Prostate gland (tissue), 2 donors: Measurements from ENCODE around the gene OPN1SW. TPM values are rescaled to one million over a fixed set of nuclear protein-coding genes. Genes with fewer than 3 reads are reported as not detected.

Source experiments
- DNase-seq: peaks from one replicate; pipeline ENCODE4 v3.0.0-alpha.2; 2019; ENCODE audit warnings: low spot score
- H3K27ac ChIP-seq, 2 donors: fragments of 200-600 bp; sonication (generic); 2 replicates each; pipeline ENCODE4 v1.5.1; 2017 to 2019
- H3K27me3 ChIP-seq: fragments of 200-600 bp; sonication (generic); replicated peaks from 2 replicates; pipeline ENCODE4 v1.5.1; 2019; ENCODE audit not compliant: insufficient read depth
- H3K36me3 ChIP-seq, 2 donors: fragments of 200-600 bp; sonication (generic); 1 replicate in 1 of 2; 2 replicates in 1 of 2; pipeline versions ENCODE4 v1.5.1 to v1.8.1; 2017 to 2019
- H3K4me1 ChIP-seq: fragments of 200-600 bp; sonication (generic); replicated peaks from 2 replicates; pipeline ENCODE4 v1.5.1; 2019
- H3K4me3 ChIP-seq, 2 donors: fragments of 200-600 bp; sonication (generic); 2 replicates each; pipeline ENCODE4 v1.5.1; 2017 to 2019
- H3K9me3 ChIP-seq: fragments of 200-600 bp; sonication (generic); 2 replicates; pipeline ENCODE4 v1.5.1; 2017
- POLR2A ChIP-seq: fragments of 450-650 bp; IDR thresholded peaks from one replicate; pipeline ENCODE4 v1.6.1; 2016; ENCODE audit warnings: antibody characterized with exemption, mild to moderate bottlenecking
- POLR2AphosphoS5 ChIP-seq: sonication (generic); formaldehyde crosslinking; IDR thresholded peaks from one replicate; pipeline ENCODE4 v1.6.1; 2017; ENCODE audit warnings: antibody characterized with exemption
- WGBS: methylation state at CpG from one replicate; pipeline ENCODE4 v1.1.5; 2018; 5-methylcytosine and 5-hydroxymethylcytosine counted together
- intact Hi-C: fragments of 100-400 bp; cut with DNase I; formaldehyde crosslinking; loops from one replicate; pipeline ENCODE4 v1.14.2; 2022
- total RNA-seq, 2 donors: library from RNA; depleted of rRNA; stranded (reverse); fragments of >200 nt; gene quantifications; one replicate each; pipeline ENCODE4 v1.1.0, GENCODE V29; 2016
- TF ChIP-seq, protein P1 (sequence below), 4 experiments: fragments of 200-600 bp in 2 of 4; fragments of 450-650 bp in 2 of 4; sonication (generic) in 2 of 4; IDR thresholded peaks; 1 replicate in 3 of 4; 2 replicates in 1 of 4; pipeline ENCODE4 v1.5.1; 2016 to 2019; ENCODE audit warnings: antibody characterized with exemption in 4 of 4, mild to moderate bottlenecking in 2 of 4, moderate library complexity in 2 of 4

OPN1SW gene
- total RNA-seq, 2 donors from 2014 or later, result not detected

GRCh38 chr7:128733278-128733645 lies 42.3 kb downstream of the OPN1SW start:
- H3K4me1 ChIP-seq, result peaks cover 4% of the 10 kb centered on the region
- no peak for TF ChIP-seq POLR2A
- TF ChIP-seq, protein P1, sequence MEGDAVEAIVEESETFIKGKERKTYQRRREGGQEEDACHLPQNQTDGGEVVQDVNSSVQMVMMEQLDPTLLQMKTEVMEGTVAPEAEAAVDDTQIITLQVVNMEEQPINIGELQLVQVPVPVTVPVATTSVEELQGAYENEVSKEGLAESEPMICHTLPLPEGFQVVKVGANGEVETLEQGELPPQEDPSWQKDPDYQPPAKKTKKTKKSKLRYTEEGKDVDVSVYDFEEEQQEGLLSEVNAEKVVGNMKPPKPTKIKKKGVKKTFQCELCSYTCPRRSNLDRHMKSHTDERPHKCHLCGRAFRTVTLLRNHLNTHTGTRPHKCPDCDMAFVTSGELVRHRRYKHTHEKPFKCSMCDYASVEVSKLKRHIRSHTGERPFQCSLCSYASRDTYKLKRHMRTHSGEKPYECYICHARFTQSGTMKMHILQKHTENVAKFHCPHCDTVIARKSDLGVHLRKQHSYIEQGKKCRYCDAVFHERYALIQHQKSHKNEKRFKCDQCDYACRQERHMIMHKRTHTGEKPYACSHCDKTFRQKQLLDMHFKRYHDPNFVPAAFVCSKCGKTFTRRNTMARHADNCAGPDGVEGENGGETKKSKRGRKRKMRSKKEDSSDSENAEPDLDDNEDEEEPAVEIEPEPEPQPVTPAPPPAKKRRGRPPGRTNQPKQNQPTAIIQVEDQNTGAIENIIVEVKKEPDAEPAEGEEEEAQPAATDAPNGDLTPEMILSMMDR (IDR thresholded peaks at IDR 0.05), result no peak
- no peak for TF ChIP-seq POLR2AphosphoS5
- no peaks in the 10 kb centered on the region for H3K9me3 ChIP-seq
- no peaks in the 10 kb centered on the region for H3K36me3 ChIP-seq
- H3K4me3 ChIP-seq, result no peak overlapping the region
- no peak for DNase-seq
- intact Hi-C loops, result no loop called here
- H3K27ac ChIP-seq, result no peak overlapping the region
- no peaks in the 10 kb centered on the region for H3K27me3 ChIP-seq
- WGBS, result 36% methylated on average over 2 of the region's 2 CpGs

DNA sequence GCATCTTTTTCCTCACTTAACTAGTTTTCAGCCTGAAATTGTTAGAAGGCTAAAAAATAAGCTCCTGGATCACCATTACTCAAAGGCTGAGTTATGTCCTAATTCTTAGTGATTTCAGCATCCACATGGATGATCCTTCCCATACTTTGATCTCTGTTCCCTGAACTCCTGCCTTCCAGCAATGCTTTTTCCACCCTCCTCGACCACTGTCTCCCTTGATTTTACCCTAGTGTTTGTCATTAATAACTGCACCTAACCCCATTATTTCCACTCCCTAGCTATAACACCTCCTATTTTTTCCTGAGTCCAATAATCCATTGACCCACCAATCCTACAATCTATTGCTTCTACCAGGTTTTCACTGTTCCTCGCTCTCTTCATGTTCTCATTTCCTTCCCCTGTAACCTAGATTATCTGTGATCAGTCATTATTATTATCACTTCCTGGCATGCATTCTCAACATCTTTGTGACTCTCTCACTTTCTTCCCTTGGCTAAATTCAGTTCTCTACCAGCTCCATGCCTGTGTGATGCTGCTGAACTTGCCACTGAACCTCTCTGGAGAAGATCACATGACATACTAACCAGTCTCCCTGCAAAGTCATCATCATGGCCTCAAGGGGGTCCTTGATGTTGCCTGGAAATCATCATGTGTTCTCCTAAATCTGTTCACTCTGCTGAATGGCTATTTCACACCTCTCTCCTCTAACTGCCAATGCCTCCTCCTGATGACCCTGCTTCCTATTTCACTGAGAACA lies 42.9 kb downstream of the OPN1SW start:
- H3K27me3 ChIP-seq, result no peaks in the 10 kb centered on the region
- no peaks in the 10 kb centered on the region for H3K4me1 ChIP-seq
- DNase-seq, result no peak
- H3K36me3 ChIP-seq, result no peaks in the 10 kb centered on the region
- no peaks in the 10 kb centered on the region for H3K9me3 ChIP-seq
- no peak overlapping the region for H3K27ac ChIP-seq
- TF ChIP-seq, protein P1 (IDR thresholded peaks at IDR 0.05), result no peak
- no peak for TF ChIP-seq POLR2A
- TF ChIP-seq POLR2AphosphoS5, result no peak
- H3K4me3 ChIP-seq, result no peak overlapping the region
- intact Hi-C loops, result no loop called here
- 82% methylated on average over 2 of the region's 2 CpGs for WGBS

- TF ChIP-seq POLR2AphosphoS5 (no peak), POLR2A (no peak)
- TF ChIP-seq, protein P1 (IDR thresholded peaks at IDR 0.05), result no peak
- Histone ChIP-seq H3K27ac (no peak overlapping the region), H3K4me3 (no peak overlapping the region), H3K36me3 (no peaks in the 10 kb centered on the region), H3K4me1 (no peaks in the 10 kb centered on the region), H3K27me3 (no peaks in the 10 kb centered on the region), H3K9me3 (no peaks in the 10 kb centered on the region)
- DNase-seq, result no peak
- intact Hi-C loops, result no loop called here
- 93% methylated on average over 8 of the region's 8 CpGs for WGBS
These were observed 44.4 kb downstream of the OPN1SW start for GRCh38 chr7:128731184-128731583.

DNA sequence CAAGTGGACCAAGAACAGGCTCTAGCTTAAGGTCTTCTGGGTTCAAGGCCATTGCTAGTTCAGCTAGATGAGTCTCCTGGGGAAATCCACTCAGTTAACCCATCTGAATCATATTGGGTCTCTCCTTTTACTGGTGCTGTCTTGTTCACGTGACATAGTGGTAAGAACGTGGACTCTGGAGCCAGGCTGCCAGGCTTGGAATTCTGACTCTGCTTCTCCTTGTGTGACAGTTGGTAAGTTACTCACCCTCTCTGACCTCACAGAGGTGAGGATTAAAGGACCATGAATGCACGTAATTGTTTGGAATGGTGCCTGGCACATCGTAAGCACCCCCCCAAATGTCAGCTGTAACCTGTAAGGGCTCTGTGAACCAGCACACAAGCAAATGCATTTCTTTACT lies 46.1 kb downstream of the OPN1SW start:
- no peaks in the 10 kb centered on the region for H3K36me3 ChIP-seq
- DNase-seq, result no peak
- TF ChIP-seq, protein P1 (IDR thresholded peaks at IDR 0.05), result no peak
- TF ChIP-seq POLR2A (no peak), POLR2AphosphoS5 (no peak)
- no peaks in the 10 kb centered on the region for H3K9me3 ChIP-seq
- intact Hi-C loops, result no loop called here
- no peak overlapping the region for H3K27ac ChIP-seq
- H3K4me3 ChIP-seq, result no peak overlapping the region
- no peaks in the 10 kb centered on the region for H3K4me1 ChIP-seq
- 90% methylated on average over 4 of the region's 4 CpGs for WGBS
- H3K27me3 ChIP-seq, result no peaks in the 10 kb centered on the region

DNA sequence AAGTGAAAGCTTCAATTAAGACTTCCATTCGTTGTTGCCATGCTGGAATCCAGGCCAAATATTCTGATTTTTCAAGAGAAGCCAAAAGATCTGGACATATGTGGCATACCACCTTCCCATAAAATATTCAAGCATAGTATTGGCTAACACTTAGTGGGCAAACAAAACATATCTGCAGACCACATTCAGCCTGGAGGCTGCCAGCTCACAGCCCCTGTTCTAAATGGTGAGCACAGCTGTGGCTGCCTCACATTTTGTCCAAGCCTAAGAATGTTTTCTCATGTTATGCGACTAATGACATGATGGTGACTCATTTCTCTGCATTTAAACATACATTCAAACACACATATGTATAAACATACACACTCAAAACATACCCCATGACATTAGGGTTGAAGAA lies 47.0 kb downstream of the OPN1SW start:
- Histone ChIP-seq H3K4me3 (no peak overlapping the region), H3K27ac (no peak overlapping the region), H3K9me3 (no peaks in the 10 kb centered on the region), H3K36me3 (no peaks in the 10 kb centered on the region), H3K27me3 (no peaks in the 10 kb centered on the region), H3K4me1 (no peaks in the 10 kb centered on the region)
- no peak for TF ChIP-seq POLR2AphosphoS5
- TF ChIP-seq POLR2A, result no peak
- TF ChIP-seq, protein P1 (IDR thresholded peaks at IDR 0.05), result no peak
- whole genome bisulfite sequencing, result 69% methylated on average over 2 of the region's 2 CpGs
- intact Hi-C loops, result no loop called here
- DNase-seq, result no peak
